Neural progenitor cell (in vitro differentiated cells): Measurements from ENCODE around the gene MACROD2. TPM values are rescaled to one million over a fixed set of nuclear protein-coding genes. Genes with fewer than 3 reads are reported as not detected.

Experiments used
- DNase-seq: peaks from one replicate; pipeline ENCODE4 v3.0.0-alpha.2; 2016; ENCODE audit warnings: low spot score
- H2AFZ ChIP-seq: fragments of 200-600 bp; sonication (generic); replicated peaks from 2 replicates; pipeline ENCODE4 v1.6.1; 2016; ENCODE audit warnings: antibody characterized with exemption
- H3F3A ChIP-seq: fragments of 200-600 bp; sonication (generic); 2 replicates; pipeline ENCODE4 v1.6.1; 2016; ENCODE audit warnings: antibody characterized with exemption, low read depth
- H3K27ac ChIP-seq: fragments of 200-600 bp; sonication (generic); 2 replicates; pipeline ENCODE4 v1.5.1; 2016; ENCODE audit warnings: mild to moderate bottlenecking
- H3K27me3 ChIP-seq: fragments of 200-600 bp; sonication (generic); 2 replicates; pipeline ENCODE4 v1.6.1; 2016; ENCODE audit warnings: mild to moderate bottlenecking, moderate library complexity
- H3K36me3 ChIP-seq: fragments of 200-600 bp; sonication (generic); 2 replicates; pipeline ENCODE4 v1.5.1; 2016
- H3K4me1 ChIP-seq: fragments of 200-600 bp; sonication (generic); 2 replicates; pipeline ENCODE4 v1.6.1; 2016; ENCODE audit warnings: mixed run types
- H3K4me2 ChIP-seq: fragments of 200-600 bp; sonication (generic); 2 replicates; pipeline ENCODE4 v1.6.1; 2016
- H3K4me3 ChIP-seq: fragments of 200-600 bp; sonication (generic); 2 replicates; pipeline ENCODE4 v1.5.1; 2016
- H3K79me2 ChIP-seq: fragments of 200-600 bp; sonication (generic); 2 replicates; pipeline ENCODE4 v1.6.1; 2016; ENCODE audit warnings: low read depth
- H3K9ac ChIP-seq: fragments of 200-600 bp; sonication (generic); 2 replicates; pipeline ENCODE4 v1.6.1; 2016
- H3K9me3 ChIP-seq: fragments of 200-600 bp; sonication (generic); 2 replicates; pipeline ENCODE4 v1.5.1; 2016; ENCODE audit warnings: low read depth
- H4K20me1 ChIP-seq: fragments of 200-600 bp; sonication (generic); 2 replicates; pipeline ENCODE4 v1.6.1; 2016; ENCODE audit warnings: low read depth
- H3K27ac Mint-ChIP-seq: 3 replicates; pipeline ENCODE4 v1.8.0; 2021; ENCODE audit warnings: mixed read lengths
- H3K27me3 Mint-ChIP-seq: 2 replicates; pipeline ENCODE4 v1.8.0; 2022; ENCODE audit warnings: low read depth, mild to moderate bottlenecking, inconsistent platforms, moderate library complexity, mixed read lengths; ENCODE audit not compliant: insufficient read depth
- H3K36me3 Mint-ChIP-seq: 3 replicates; pipeline ENCODE4 v1.8.0; 2021; ENCODE audit warnings: mixed read lengths
- H3K4me1 Mint-ChIP-seq: 3 replicates; pipeline ENCODE4 v1.8.0; 2021; ENCODE audit warnings: mixed read lengths
- H3K4me3 Mint-ChIP-seq: 3 replicates; pipeline ENCODE4 v1.8.0; 2021; ENCODE audit warnings: mild to moderate bottlenecking, moderate library complexity, mixed read lengths
- H3K9me3 Mint-ChIP-seq: 3 replicates; pipeline ENCODE4 v1.8.0; 2020; ENCODE audit warnings: mixed read lengths
- CTCF ChIP-seq: fragments of 200-600 bp; sonication (generic); IDR thresholded peaks from 2 replicates; pipeline ENCODE4 v1.5.1; 2017; ENCODE audit warnings: antibody characterized with exemption, mild to moderate bottlenecking
- EZH2 ChIP-seq: fragments of 200-600 bp; sonication (generic); IDR thresholded peaks from 2 replicates; pipeline ENCODE4 v1.6.1; 2017; ENCODE audit warnings: antibody characterized with exemption, mild to moderate bottlenecking, moderate library complexity
- EZH2phosphoT487 ChIP-seq: fragments of 200-600 bp; sonication (generic); IDR thresholded peaks from 2 replicates; pipeline ENCODE4 v1.6.1; 2017; ENCODE audit warnings: antibody characterized with exemption
- total RNA-seq: library from RNA; depleted of rRNA; stranded (reverse); fragments of >200 nt; gene quantifications from 2 replicates; pipeline ENCODE4 v1.2.3, GENCODE V29; 2015; ENCODE audit warnings: low replicate concordance

The MACROD2 gene
- total RNA-seq, 1 donor from 2014 or later, result 11.9 TPM

GRCh38 chr20:15618110-15618509, 1622.8 kb downstream of the MACROD2 start:
- Mint-ChIP-seq H3K36me3 (peaks cover 2% of the 10 kb centered on the region), H3K27me3 (peaks cover 2% of the 10 kb centered on the region), H3K4me3 (no peak overlapping the region), H3K9me3 (peaks cover 4% of the 10 kb centered on the region), H3K4me1 (peaks cover 3% of the 10 kb centered on the region), H3K27ac (no peak overlapping the region)
- Histone ChIP-seq H3K9ac (no peak overlapping the region), H3K4me1 (no peaks in the 10 kb centered on the region), H3K4me3 (no peak overlapping the region), H3K4me2 (no peak overlapping the region), H3K36me3 (no peaks in the 10 kb centered on the region), H3K79me2 (no peaks in the 10 kb centered on the region), H4K20me1 (no peaks in the 10 kb centered on the region), H2AFZ (no peak overlapping the region), H3K9me3 (no peaks in the 10 kb centered on the region), H3F3A (no peaks in the 10 kb centered on the region), H3K27ac (no peak overlapping the region), H3K27me3 (no peaks in the 10 kb centered on the region)
- DNase-seq, result no peak
- TF ChIP-seq EZH2phosphoT487 (no peak), EZH2 (no peak)

DNA sequence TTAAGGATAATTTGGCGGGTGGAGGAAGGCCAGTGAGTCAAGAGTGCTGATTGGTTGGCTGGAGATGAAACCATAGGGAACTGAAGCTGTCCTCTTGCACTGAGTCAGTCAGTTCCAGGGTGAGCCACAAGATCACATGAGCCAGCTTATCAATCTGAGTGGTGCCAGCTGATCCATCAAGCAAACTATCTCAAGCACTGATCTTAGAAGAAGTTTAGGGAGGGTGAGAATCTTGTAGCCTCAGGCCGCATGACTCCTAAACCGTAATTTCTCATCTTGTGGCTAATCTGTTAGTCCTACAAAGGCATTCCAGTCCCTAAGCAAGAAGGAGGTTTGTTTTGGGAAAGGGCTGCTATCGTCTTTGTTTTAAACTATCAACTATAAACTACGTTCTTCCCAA, 1623.6 kb downstream of the MACROD2 start:
- no peak overlapping the region for H3K27ac ChIP-seq
- Mint-ChIP-seq H3K4me1 (peaks cover 3% of the 10 kb centered on the region), H3K27ac (no peak overlapping the region), H3K9me3 (peaks cover 4% of the 10 kb centered on the region), H3K27me3 (peaks cover 2% of the 10 kb centered on the region), H3K36me3 (peaks cover 2% of the 10 kb centered on the region), H3K4me3 (no peak overlapping the region)
- no peak overlapping the region for H3K4me3 ChIP-seq
- no peaks in the 10 kb centered on the region for H3K27me3 ChIP-seq
- no peak for DNase-seq
- no peak overlapping the region for H3K9ac ChIP-seq
- no peak overlapping the region for H3K4me2 ChIP-seq
- H4K20me1 ChIP-seq, result no peaks in the 10 kb centered on the region
- no peaks in the 10 kb centered on the region for H3K79me2 ChIP-seq
- no peaks in the 10 kb centered on the region for H3K4me1 ChIP-seq
- no peaks in the 10 kb centered on the region for H3K9me3 ChIP-seq
- TF ChIP-seq CTCF (no peak), EZH2phosphoT487 (no peak)
- H3F3A ChIP-seq, result no peaks in the 10 kb centered on the region
- H2AFZ ChIP-seq, result no peak overlapping the region
- H3K36me3 ChIP-seq, result no peaks in the 10 kb centered on the region

GRCh38 chr20:15619341-15619740, 1624.0 kb downstream of the MACROD2 start:
- DNase-seq, result no peak
- H3K27me3 Mint-ChIP-seq, result peaks cover 2% of the 10 kb centered on the region

More at GRCh38 chr20:15619341-15619740, 1624.0 kb downstream of the MACROD2 start:
- no peaks in the 10 kb centered on the region for H3K9me3 ChIP-seq
- no peak overlapping the region for H3K4me2 ChIP-seq
- H3K9ac ChIP-seq, result no peak overlapping the region
- H3F3A ChIP-seq, result no peaks in the 10 kb centered on the region
- Mint-ChIP-seq H3K4me3 (no peak overlapping the region), H3K4me1 (peaks cover 3% of the 10 kb centered on the region), H3K36me3 (peaks cover 2% of the 10 kb centered on the region), H3K9me3 (peaks cover 4% of the 10 kb centered on the region), H3K27ac (no peak overlapping the region)
- H2AFZ ChIP-seq, result no peak overlapping the region
- TF ChIP-seq EZH2phosphoT487 (no peak), EZH2 (no peak), CTCF (no peak)
- no peaks in the 10 kb centered on the region for H3K36me3 ChIP-seq
- H3K27ac ChIP-seq, result no peak overlapping the region
- H4K20me1 ChIP-seq, result no peaks in the 10 kb centered on the region
- H3K79me2 ChIP-seq, result no peaks in the 10 kb centered on the region
- H3K4me3 ChIP-seq, result no peak overlapping the region
- H3K4me1 ChIP-seq, result no peaks in the 10 kb centered on the region
- no peaks in the 10 kb centered on the region for H3K27me3 ChIP-seq
